PFSK-1 (cell line): ENCODE data around the gene AKAP5.

Source experiments
- POLR2AphosphoS5 ChIP-seq: IDR thresholded peaks from 2 replicates; pipeline ENCODE4 v1.6.1; 2012; ENCODE audit warnings: low read depth, mild to moderate bottlenecking, control low read depth, low read length, moderate library complexity
- TAF1 ChIP-seq: IDR thresholded peaks from 2 replicates; pipeline ENCODE4 v1.6.1; 2012; ENCODE audit warnings: low read length, control low read depth, borderline replicate concordance; ENCODE audit not compliant: insufficient read depth

GRCh38 chr14:64463195-64463594, 2.1 kb upstream of the AKAP5 start:
- TF ChIP-seq POLR2AphosphoS5 = no peak
- no peak for TF ChIP-seq TAF1
